ENCODE measurements around the gene PCDHGA11.
"Not testable (repeated sequence)": the region's sequence is repeated elsewhere in the genome, so short reads cannot be mapped to it uniquely, and the experiment has no call there.

PCDHGA11 gene

DNA sequence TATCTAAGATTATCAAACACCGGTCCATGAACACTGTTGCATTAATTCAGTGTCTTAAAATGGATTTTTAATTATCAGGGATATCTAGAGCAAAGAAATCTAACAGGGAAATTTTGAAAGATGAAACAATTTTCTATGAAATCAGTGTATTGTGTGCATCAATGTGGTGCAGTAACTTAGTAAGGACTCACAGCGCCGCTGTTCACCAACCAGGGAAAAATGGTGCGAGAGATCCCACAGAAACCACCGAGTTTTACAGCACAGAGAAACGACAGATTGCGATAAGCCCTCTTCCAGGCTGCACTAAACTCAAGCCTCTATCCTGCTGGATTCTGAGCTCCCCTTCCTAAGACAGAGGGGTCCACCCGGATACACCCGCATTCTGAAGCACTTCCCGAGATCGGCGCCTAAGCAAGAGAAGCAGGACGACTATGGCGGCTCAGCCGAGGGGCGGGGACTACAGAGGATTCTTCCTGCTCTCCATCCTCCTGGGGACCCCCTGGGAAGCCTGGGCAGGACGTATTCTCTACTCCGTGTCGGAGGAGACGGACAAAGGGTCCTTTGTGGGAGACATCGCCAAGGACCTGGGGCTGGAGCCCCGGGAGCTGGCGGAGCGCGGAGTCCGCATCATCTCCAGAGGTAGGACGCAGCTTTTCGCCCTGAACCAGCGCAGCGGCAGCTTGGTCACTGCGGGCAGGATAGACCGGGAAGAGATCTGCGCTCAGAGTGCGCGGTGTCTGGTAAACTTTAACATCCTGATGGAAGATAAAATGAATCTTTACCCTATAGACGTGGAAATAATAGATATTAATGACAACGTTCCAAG, 38.2 kb upstream of the PCDHGA11 start, which contains the start of gene PCDHGA7:
PCDHGA7 (plus strand) TSS at position 274 of the 826 bp plus-strand sequence; CDS start at position 432, 158 bp downstream.
- Histone ChIP-seq H3K4me1 (no peaks in the 10 kb centered on the region), H3K27me3 (no peaks in the 10 kb centered on the region), H3K4me3 (ENCODE audit: low read depth, low read length) (no peak within 1 kb of the TSS), H3K36me3 (peaks cover 12% of the 10 kb centered on the region), H3K9me3 (no peaks in the 10 kb centered on the region; the same call in 1 of the 2 replicates)
- no peak for DNase-seq
- TF ChIP-seq, protein P1, sequence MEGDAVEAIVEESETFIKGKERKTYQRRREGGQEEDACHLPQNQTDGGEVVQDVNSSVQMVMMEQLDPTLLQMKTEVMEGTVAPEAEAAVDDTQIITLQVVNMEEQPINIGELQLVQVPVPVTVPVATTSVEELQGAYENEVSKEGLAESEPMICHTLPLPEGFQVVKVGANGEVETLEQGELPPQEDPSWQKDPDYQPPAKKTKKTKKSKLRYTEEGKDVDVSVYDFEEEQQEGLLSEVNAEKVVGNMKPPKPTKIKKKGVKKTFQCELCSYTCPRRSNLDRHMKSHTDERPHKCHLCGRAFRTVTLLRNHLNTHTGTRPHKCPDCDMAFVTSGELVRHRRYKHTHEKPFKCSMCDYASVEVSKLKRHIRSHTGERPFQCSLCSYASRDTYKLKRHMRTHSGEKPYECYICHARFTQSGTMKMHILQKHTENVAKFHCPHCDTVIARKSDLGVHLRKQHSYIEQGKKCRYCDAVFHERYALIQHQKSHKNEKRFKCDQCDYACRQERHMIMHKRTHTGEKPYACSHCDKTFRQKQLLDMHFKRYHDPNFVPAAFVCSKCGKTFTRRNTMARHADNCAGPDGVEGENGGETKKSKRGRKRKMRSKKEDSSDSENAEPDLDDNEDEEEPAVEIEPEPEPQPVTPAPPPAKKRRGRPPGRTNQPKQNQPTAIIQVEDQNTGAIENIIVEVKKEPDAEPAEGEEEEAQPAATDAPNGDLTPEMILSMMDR (IDR thresholded peaks at IDR 0.05; ENCODE audit: low read depth, low read length): no peak

GRCh38 chr5:141383345-141383744, 37.5 kb upstream of the PCDHGA11 start:
- no peaks in the 10 kb centered on the region; the same call in 1 of the 2 replicates for H3K9me3 ChIP-seq
- H3K4me3 ChIP-seq (ENCODE audit: low read depth, low read length): no peak overlapping the region
- H3K4me1 ChIP-seq: no peaks in the 10 kb centered on the region
- peaks cover 12% of the 10 kb centered on the region for H3K36me3 ChIP-seq
- no peaks in the 10 kb centered on the region for H3K27me3 ChIP-seq
- TF ChIP-seq, protein P1 (IDR thresholded peaks at IDR 0.05; ENCODE audit: low read depth, low read length): no peak
- no peak for DNase-seq

- DNase-seq: no peak
- TF ChIP-seq, protein P1 (IDR thresholded peaks at IDR 0.05; ENCODE audit: low read depth, low read length): no peak
- H3K4me3 ChIP-seq (ENCODE audit: low read depth, low read length): no peak overlapping the region
Measured at GRCh38 chr5:141384471-141385267, 36.2 kb upstream of the PCDHGA11 start.

DNA sequence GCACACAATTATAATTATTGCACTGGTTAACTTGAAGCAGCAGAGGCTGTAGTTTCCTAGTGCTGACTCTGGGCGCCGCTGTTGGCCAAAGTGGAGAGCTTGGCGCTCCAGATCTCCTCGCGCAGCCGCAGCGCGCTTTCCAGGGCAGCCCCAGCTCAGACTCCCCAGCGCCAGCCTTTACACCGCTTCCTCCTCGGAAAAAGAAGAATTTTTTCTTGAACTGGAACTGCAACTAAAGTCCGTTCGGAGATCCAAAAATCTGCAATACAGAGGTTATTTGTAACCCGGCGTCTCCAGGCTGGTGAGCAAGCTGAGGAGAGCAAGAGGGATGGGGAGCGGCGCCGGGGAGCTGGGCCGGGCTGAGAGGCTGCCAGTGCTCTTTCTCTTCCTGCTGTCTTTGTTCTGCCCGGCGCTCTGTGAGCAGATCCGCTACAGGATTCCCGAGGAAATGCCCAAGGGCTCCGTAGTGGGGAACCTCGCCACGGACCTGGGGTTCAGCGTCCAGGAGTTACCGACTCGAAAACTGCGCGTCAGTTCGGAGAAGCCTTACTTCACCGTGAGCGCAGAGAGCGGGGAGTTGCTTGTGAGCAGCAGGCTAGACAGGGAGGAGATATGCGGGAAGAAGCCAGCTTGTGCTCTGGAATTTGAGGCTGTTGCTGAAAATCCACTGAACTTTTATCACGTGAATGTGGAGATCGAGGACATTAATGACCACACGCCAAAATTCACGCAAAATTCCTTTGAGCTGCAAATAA, 33.1 kb upstream of the PCDHGA11 start, which contains the start of gene PCDHGB4:
PCDHGB4 (plus strand) TSS at position 142 of the 755 bp plus-strand sequence; CDS start at position 329, 187 bp downstream.
- H3K9me3 ChIP-seq; DNase-seq; H3K4me3 ChIP-seq (ENCODE audit: low read depth, low read length); H3K36me3 ChIP-seq; H3K4me1 ChIP-seq; H3K27me3 ChIP-seq: not testable (repeated sequence)

More at GRCh38 chr5:141384471-141385267, 36.2 kb upstream of the PCDHGA11 start:
- no peaks in the 10 kb centered on the region for H3K27me3 ChIP-seq
- H3K36me3 ChIP-seq: peaks cover 12% of the 10 kb centered on the region
- no peaks in the 10 kb centered on the region for H3K4me1 ChIP-seq
- H3K9me3 ChIP-seq: no peaks in the 10 kb centered on the region; the same call in 1 of the 2 replicates

- Histone ChIP-seq H3K4me3 (ENCODE audit: low read depth, low read length) (no peak overlapping the region), H3K9me3 (no peaks in the 10 kb centered on the region; the same call in 1 of the 2 replicates), H3K36me3 (no peaks in the 10 kb centered on the region; the same call in 1 of the 2 replicates), H3K27me3 (no peaks in the 10 kb centered on the region), H3K4me1 (no peaks in the 10 kb centered on the region)
- TF ChIP-seq, protein P1 (IDR thresholded peaks at IDR 0.05; ENCODE audit: low read depth, low read length): no peak
- DNase-seq: no peak
Measured at GRCh38 chr5:141388661-141389060, 32.2 kb upstream of the PCDHGA11 start.

All from BE2C (cell line).